GM12801 (cell line): ENCODE results near the gene MAN1B1.

Experiments
- TF ChIP-seq, protein P1 (sequence below): IDR thresholded peaks from one replicate; pipeline ENCODE4 v1.5.1; 2011; ENCODE audit warnings: control low read depth; ENCODE audit not compliant: insufficient read length; ENCODE audit errors: extremely low read depth

MAN1B1 gene

GRCh38 chr9:137054932-137055384, 31.8 kb upstream of the MAN1B1 start:
- TF ChIP-seq, protein P1, sequence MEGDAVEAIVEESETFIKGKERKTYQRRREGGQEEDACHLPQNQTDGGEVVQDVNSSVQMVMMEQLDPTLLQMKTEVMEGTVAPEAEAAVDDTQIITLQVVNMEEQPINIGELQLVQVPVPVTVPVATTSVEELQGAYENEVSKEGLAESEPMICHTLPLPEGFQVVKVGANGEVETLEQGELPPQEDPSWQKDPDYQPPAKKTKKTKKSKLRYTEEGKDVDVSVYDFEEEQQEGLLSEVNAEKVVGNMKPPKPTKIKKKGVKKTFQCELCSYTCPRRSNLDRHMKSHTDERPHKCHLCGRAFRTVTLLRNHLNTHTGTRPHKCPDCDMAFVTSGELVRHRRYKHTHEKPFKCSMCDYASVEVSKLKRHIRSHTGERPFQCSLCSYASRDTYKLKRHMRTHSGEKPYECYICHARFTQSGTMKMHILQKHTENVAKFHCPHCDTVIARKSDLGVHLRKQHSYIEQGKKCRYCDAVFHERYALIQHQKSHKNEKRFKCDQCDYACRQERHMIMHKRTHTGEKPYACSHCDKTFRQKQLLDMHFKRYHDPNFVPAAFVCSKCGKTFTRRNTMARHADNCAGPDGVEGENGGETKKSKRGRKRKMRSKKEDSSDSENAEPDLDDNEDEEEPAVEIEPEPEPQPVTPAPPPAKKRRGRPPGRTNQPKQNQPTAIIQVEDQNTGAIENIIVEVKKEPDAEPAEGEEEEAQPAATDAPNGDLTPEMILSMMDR, result no peak

DNA sequence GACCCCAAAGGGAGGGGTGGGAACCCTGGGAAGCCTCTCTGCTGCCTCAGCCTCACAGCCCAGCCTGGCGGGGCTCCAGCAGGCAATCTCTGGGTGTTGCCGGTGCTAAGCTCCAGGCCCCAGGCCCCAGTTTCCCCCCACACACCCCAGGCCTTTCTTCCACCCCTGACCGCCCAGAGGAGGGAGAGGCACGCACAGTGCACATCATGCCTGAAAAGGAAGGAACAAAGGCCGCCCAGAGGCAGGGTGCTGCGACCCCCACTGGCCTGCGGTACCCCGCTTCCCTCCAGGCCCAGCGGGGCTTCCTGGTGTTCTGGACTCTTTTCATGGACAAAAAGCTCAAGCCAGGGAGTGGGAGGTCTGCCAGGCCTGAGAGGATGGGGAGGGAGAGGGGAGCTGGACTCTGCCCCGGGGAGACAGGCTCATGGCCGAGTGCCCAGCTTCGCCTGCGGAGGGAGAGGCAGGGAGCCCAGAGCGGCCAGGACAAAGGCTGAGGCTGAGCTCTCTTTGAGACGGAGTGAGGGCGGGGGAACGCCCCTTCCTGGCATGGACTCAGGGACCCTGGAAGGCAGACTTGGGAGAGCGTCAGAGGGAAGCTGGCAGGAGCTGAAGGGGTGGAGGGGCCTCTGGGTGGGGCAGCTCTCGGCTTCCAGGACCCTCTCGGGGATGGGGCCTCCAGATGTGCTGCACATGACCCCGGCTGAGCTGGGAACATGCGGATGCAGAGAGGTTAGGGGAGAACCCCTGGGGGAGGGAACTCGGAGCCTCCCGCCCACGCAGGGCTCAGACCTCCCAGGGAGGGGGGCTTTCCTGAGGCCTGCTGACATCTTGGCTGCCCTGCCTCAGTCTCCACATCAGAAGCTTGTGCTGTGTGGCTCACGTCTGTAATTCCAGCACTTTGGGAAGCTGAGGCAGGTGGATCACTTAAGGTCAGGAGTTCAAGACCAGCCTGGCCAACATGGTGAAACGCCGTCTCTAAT, 31.1 kb upstream of the MAN1B1 start:
- TF ChIP-seq, protein P1, result no peak

DNA sequence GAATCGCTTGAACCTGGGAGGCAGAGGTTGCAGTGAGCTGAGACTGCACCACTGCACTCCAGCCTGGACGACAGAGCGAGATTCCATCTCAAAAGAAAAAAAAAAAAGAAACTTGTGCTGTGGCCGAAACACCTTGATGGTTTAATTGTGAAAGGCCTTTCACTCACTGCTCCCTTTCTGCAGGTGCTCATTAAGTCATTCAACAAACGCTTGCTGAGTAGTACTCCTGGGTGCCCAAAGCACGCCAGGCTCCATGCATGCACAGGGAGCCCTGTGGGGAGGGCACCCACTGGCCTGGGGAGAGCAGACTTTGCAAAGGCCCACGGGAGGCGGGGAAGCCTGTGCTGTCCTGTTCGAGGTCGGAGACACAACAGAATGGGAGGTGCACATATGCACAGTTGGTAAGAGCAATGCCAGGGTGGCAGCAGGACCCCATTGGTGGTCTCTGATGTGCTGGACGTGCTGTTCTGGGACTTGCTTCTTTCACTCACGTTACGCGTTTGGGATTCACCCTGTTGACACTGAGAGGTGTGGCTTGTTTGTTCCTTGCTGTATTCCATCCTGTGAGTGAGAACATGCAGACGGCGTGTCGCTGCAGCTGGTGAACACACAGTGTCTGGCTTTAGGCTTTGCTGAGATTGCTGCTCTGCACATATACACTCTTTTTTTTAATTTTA, 29.9 kb upstream of the MAN1B1 start:
- TF ChIP-seq, protein P1, result no peak

GRCh38 chr9:137057545-137057944, 29.2 kb upstream of the MAN1B1 start:
- TF ChIP-seq, protein P1, result no peak

DNA sequence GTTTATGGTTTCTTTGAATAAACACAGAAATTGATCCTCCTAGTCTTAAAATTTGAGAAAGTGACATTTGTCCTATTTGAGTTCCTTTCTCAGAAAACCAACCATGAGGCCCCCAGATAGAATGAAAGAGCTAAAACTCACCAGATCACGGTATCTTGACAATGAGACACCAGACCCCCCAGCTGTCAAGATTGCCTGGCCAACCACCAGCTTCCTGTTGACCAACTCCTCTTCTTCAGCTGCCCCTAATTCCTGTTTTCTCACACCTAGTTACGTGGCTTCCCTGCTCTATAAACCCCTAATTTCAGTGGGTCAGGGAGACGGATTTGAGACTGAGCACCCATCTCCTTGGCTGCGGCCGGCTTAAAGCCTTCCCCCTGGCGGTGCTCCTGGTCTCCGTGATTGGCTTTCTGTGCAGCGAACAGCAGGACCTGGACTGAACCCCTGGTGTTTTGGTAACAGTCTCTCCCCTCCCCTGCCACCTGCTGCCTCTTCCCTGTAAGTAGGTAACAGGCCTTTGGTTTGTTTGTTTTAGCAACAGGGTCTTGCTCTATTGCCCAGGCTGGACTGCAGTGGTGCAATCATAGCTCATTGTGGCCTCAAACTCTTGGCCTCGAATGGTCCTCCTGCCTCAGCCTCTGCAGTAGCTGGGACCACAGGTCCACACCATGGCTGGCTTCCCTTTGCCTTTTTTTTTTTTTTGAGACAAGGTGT, 28.1 kb upstream of the MAN1B1 start:
- TF ChIP-seq, protein P1, result no peak

GRCh38 chr9:137062384-137062783, 24.4 kb upstream of the MAN1B1 start:
- TF ChIP-seq, protein P1, result no peak
